D341Med (cell line): ENCODE measurements around the gene ZDHHC24.
A peak's percentile ranks its signal among the peaks of the same experiment; 100 is the strongest.
"Not testable (repeated sequence)": the region's sequence is repeated elsewhere in the genome, so short reads cannot be mapped to it uniquely, and the experiment has no call there.

Source experiments
- DNase-seq: peaks from one replicate; pipeline ENCODE4 v3.0.0; 2012; ENCODE audit warnings: low spot score

Gene ZDHHC24

DNA sequence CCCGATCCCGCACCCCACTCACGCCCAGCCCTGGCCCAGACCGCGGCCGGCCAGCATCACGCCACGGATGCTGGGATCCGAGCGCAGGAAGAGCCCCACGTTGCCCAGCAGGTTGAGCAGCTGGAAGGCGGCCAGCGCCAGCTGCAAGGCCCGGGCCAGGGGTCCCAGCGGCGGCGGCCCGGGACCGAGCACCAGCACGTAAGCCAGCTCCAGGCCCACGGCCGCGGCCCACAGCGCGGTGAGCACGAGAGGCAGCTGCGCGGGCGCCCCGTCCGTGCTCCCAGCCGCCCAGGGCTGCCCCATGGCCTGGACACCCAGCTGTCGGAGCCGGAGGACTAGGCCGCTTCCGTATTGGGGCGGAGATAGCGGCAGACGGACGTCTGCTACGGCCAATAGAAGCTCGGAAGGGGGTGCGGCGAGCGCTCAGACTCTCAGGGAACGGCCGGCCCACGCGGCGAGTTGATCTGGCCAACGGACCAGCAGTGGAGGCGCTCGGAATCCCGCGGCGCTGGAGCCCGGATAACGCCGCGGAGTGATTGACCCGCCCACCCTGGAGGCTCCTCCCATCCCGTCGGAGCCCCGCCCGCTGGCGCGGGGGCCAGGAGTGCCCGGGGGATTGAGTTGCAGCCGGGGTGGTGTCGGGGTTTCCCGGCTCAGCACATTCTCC, at the start of gene ZDHHC24:
ZDHHC24 (minus strand) TSS at position 348 of the 667 bp plus-strand sequence; CDS start at position 303, 45 bp downstream.
- peak; percentile 98 for DNase-seq

DNA sequence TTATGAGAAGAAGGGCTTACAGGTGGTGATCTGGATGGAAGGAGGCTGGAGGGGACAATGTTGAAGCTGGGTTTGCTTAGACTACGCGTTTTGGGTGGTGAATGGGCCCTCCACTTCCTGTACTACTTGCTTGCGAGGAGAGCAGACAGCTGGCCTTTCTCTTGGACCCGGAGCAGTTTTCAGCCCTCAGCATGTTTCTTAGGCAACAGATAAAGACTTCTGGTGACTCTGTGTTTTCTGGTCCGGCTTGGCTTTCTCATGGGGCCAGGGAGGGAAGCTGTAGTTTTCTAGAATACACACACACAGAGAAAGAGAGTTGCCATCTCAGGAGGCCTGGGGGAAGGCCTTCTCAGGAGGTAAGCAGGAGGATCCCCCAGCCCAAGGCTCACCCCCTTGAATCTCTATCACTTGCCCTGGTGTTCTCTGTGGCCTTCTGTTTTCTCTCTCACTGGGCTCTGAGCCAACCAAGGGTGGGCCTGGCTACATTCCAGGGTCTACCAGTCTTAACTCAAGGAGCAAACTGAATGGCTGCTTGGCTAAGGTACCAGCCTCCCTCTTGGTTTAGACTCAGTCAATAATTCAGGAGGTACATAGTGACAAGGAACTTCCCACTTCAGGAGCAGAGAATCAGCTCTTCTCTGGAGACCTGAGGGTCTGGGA, 49.5 kb upstream of the ZDHHC24 start:
- DNase-seq: no peak

GRCh38 chr11:66593650-66594049, 47.8 kb upstream of the ZDHHC24 start:
- DNase-seq: no peak

DNA sequence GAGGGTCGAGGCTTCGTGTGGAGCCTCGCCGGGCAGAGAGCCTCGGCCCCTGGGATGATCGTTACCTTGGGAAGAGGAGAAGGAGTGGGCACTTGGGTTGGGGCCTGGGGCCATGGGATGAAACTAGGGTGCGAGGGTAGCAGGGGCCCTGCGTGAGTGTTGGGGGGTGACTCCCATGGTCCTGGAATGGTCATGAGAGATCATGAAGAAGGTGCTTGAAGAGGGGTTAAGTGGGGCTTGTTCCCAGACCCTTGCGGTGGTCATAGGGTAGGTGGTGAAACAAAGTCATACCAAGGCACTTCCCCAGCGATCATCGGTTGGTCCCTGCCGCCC, 47.4 kb upstream of the ZDHHC24 start:
- DNase-seq: no peak

GRCh38 chr11:66592457-66593302, 46.8 kb upstream of the ZDHHC24 start, which contains the start of the genes CCDC87 and CCS:
TSS of gene CCDC87 (minus strand) at chr11:66593063. CDS start at chr11:66593015, 48 bp downstream.
TSS of gene CCS (plus strand) at chr11:66593185. CDS start at chr11:66593262, 77 bp downstream.
- DNase-seq: peak; percentile 100

GRCh38 chr11:66591175-66591574, 45.3 kb upstream of the ZDHHC24 start:
- no peak for DNase-seq

DNA sequence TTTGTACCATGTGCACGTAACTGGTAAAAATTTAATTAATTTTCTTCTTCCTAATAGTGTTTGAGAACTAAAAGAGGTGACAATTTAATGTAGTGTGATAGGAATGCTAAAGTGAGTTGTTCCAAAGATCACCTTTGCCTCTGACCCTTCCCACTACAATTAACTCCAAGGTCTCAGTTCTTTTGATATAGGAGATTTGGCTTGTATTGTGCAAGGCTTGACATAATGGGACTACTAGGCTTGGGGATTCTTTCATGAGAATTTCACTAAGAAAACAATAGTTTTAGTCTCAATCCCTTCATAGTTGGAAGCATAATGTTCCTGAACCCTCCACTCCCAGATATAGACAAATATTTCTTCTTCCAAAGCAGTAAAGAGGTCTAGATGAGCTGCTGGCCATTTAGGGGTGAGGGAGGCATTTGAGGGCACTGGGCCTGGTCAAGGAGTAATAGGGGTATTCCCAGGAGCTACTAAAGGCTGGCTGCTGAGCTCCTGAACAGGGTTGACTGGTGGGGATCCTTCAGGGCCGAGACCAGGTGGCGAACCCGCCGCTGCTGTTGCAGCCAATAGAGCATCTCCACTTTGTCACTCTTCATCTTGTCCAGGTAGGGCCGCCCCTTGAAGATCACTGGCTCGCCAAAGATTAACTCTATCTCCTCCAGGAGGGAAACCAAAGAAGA, 44.3 kb upstream of the ZDHHC24 start:
- no peak for DNase-seq

DNA sequence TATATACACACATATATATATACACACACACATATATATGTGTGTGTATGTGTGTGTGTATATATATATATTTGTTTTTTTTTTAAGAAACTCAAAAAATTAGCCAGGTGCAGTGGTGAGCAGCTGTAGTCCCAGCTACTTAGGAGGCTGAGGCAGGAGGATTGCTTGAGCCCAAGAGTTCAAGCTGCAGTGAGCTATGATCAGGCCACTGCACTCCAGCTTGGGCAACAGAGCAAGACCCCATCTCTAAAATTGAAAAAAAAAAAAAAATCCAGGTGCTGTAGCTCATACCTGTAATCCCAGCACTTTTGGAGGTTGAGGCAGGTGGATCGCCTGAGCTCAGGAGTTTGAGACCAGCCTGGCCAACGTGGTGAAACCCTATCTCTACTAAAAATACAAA, 43.5 kb upstream of the ZDHHC24 start:
- not testable (repeated sequence) for DNase-seq

- no peak for DNase-seq
These were observed 40.3 kb upstream of the ZDHHC24 start for GRCh38 chr11:66586136-66586535.

DNA sequence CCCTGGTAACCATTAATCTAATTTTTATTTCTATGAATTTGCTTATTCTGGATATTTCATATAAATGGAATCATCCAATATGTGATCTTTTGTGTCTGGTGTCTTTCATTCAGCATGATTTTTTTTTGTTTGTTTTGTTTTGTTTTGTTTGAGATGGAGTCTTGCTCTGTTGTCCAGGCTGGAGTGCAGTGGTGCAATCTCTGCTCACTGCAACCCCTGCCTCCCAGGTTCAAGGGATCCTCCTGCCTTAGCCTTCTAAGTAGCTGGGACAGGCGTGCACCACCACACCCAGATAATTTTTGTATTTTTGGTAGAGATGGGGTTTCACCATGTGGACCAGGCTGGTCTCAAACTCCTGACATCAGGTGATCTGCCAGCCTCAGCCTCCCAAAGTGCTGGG, 39.6 kb upstream of the ZDHHC24 start:
- DNase-seq: not testable (repeated sequence)

- DNase-seq: not testable (repeated sequence)
These were observed 36.8 kb upstream of the ZDHHC24 start for GRCh38 chr11:66582565-66583147.

DNA sequence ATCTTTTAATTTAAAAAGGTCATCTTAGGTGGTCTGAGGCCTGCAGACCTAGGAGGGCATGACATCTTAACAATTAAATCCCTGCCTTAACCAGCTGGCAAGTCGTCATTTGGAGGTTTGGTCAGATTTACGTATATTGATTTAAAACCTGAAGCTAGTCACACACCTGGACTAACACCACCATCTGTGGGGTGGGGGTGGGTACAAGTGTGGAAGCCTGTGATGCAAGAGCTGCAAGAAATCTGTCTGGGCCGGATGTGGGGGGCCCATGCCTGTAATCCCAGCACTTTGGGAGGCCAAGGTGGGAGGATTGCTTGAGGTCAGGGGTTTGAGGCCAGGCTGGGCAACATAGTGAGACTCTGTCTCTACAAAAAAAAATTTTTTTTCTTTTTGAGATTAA, 35.4 kb upstream of the ZDHHC24 start:
- DNase-seq: no peak

DNA sequence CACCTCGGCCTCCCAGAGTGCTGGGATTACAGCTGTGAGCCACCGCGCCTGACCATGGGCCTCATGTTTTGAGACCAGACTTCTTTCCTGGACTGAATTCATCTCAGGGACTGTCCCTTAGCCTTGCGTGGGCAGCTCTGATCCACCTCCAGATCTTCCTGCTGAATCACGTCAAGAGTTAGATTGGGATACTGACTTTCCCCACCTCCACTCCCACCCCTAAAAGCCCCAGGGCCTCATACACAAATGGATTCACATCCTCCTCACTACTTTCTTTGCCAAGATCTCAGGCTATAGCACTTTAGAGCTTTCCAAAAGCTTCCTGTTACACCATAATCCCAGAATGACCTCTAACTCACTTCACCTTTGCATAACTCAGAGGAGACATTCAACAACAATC, 35.0 kb upstream of the ZDHHC24 start:
- DNase-seq: no peak

GRCh38 chr11:66579017-66579606, 33.3 kb upstream of the ZDHHC24 start:
- peak; percentile 90 for DNase-seq

DNA sequence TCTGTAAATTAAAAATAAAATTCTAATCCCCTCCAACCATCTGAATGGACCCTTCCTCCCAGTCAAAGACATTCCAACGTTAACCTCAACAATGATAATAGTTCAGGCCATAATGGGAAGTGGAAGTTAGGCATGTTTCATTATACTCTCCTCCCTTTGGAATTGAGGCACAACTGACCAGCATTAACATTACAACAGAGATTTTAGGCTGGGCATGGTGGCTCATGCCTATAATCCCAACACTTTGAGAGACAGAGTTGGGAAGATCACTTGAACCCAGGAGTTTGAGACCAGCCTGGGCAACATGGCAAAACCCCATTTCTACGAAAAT, 25.0 kb upstream of the ZDHHC24 start:
- DNase-seq: no peak

DNA sequence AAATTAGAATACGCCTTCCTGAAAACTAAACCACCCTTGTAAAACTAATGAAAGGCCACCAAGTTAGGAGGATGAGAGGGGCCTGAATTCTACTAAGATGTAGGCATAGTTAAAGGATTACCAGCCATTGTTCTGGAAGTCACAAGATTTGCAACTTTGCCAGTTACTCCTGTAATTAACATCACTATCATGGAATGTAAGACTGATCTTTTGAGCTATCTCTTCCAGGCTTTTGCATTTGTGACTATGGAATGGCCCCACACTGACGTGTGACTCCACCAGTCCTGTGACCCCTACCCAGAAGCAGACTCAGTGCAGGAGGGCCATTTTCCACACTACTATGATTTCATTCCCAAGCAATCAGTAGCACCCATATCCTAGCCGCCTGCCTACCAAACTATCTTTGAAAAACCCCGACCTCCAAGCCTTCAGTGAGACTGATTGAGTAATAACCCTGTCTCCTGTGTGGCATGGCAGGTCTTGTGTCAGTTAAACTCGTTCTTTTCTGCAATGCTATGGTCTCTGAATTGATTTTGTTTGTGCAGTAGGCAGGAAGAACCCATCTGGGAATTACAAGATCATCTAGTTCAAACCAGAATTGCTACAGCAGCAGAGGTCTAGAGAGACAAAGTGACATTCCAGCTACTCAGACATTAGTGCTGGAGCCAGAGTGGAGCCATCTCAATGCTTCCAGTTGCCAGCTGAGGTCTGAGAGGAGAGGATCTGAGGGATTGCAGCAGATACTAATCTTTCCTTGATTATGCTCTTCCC, 24.4 kb upstream of the ZDHHC24 start:
- DNase-seq: no peak

- DNase-seq: no peak
These were observed 23.2 kb upstream of the ZDHHC24 start for GRCh38 chr11:66569076-66569475.

GRCh38 chr11:66568124-66568916, 22.5 kb upstream of the ZDHHC24 start, which contains the start of gene CTSF:
TSS of gene CTSF (minus strand) at chr11:66568606. CDS start at chr11:66568486, 120 bp downstream.
- DNase-seq: peak; percentile 96

- no peak for DNase-seq
These were observed 21.9 kb upstream of the ZDHHC24 start for GRCh38 chr11:66567787-66568123.

- DNase-seq: no peak
These were observed 20.4 kb upstream of the ZDHHC24 start for GRCh38 chr11:66566221-66566620.
